ENCODE results near the gene AGTRAP.
A peak's percentile ranks its signal among the peaks of the same experiment; 100 is the strongest.

AGTRAP gene

GRCh38 chr1:11796036-11796828, 60.3 kb downstream of the AGTRAP start:
- in situ Hi-C loops (cut with MboI; ENCODE audit: low sequenced_read_pairs, unreplicated experiment), result no loop called here
- DNase-seq (ENCODE audit: low spot score), result peak; percentile 54
- no peak for TF ChIP-seq CTCF (IDR thresholded peaks at IDR 0.05; ENCODE audit: borderline replicate concordance, control extremely low read depth, extremely low read depth, insufficient read depth, missing control alignments)

GRCh38 chr1:11797525-11798216, 61.7 kb downstream of the AGTRAP start:
- no peak for TF ChIP-seq CTCF (IDR thresholded peaks at IDR 0.05; ENCODE audit: borderline replicate concordance, control extremely low read depth, extremely low read depth, insufficient read depth, missing control alignments)
- DNase-seq (ENCODE audit: low spot score), result no peak
- in situ Hi-C loops (cut with MboI; ENCODE audit: low sequenced_read_pairs, unreplicated experiment), result no loop called here

GRCh38 chr1:11799099-11799498, 63.2 kb downstream of the AGTRAP start:
- no peak for TF ChIP-seq CTCF (IDR thresholded peaks at IDR 0.05; ENCODE audit: borderline replicate concordance, control extremely low read depth, extremely low read depth, insufficient read depth, missing control alignments)
- in situ Hi-C loops (cut with MboI; ENCODE audit: low sequenced_read_pairs, unreplicated experiment), result no loop called here
- no peak for DNase-seq (ENCODE audit: low spot score)

- TF ChIP-seq CTCF (IDR thresholded peaks at IDR 0.05; ENCODE audit: borderline replicate concordance, control extremely low read depth, extremely low read depth, insufficient read depth, missing control alignments), result no peak
- DNase-seq (ENCODE audit: low spot score), result no peak
- in situ Hi-C loops (cut with MboI; ENCODE audit: low sequenced_read_pairs, unreplicated experiment), result no loop called here
Observed at GRCh38 chr1:11799896-11800295, 64.0 kb downstream of the AGTRAP start.

GRCh38 chr1:11800391-11800755, 64.4 kb downstream of the AGTRAP start:
- no peak for TF ChIP-seq CTCF (IDR thresholded peaks at IDR 0.05; ENCODE audit: borderline replicate concordance, control extremely low read depth, extremely low read depth, insufficient read depth, missing control alignments)
- in situ Hi-C loops (cut with MboI; ENCODE audit: low sequenced_read_pairs, unreplicated experiment), result no loop called here
- no peak for DNase-seq (ENCODE audit: low spot score)

Data from GM13976 (cell line).